Gastrocnemius medialis (tissue), 4 donors: ENCODE results near the gene C11orf71. TPM values are rescaled to one million over a fixed set of nuclear protein-coding genes. Genes with fewer than 3 reads are reported as not detected.

Experiments
- ATAC-seq, 2 donors: fragments of 150-250 bp; one replicate each; pipeline ENCODE4 v1.9.1; 2016
- DNase-seq, 2 donors: peaks; one replicate each; pipeline ENCODE4 v3.0.0-alpha.2; 2019
- H3K27ac ChIP-seq, 4 donors: fragments of 200-600 bp; sonication (generic); 1 replicate in 1 of 4; 2 replicates in 3 of 4; pipeline ENCODE4 v1.5.1; 2016 to 2018; ENCODE audit warnings: mild to moderate bottlenecking in 2 of 4, moderate library complexity in 1 of 4
- H3K27me3 ChIP-seq, 3 donors: fragments of 200-600 bp; sonication (generic) in 2 of 3; 1 replicate in 1 of 3; 2 replicates in 2 of 3; pipeline versions ENCODE4 v1.5.1 to v1.6.0; 2016 to 2019; ENCODE audit warnings: mild to moderate bottlenecking in 1 of 3, moderate library complexity in 1 of 3
- H3K36me3 ChIP-seq, 2 donors: fragments of 200-600 bp; sonication (generic) in 1 of 2; one replicate each; pipeline ENCODE4 v1.5.1; 2017 to 2018
- H3K4me1 ChIP-seq, 2 donors: fragments of 200-600 bp; sonication (generic) in 1 of 2; one replicate each; pipeline ENCODE4 v1.5.1; 2016 to 2017; ENCODE audit warnings: mild to moderate bottlenecking in 2 of 2
- H3K4me3 ChIP-seq, 4 donors: fragments of 200-600 bp; sonication (generic) in 3 of 4; 1 replicate in 1 of 4; 2 replicates in 3 of 4; pipeline ENCODE4 v1.5.1; 2016 to 2019; ENCODE audit warnings: mild to moderate bottlenecking in 2 of 4
- H3K9me3 ChIP-seq, 3 donors: fragments of 200-600 bp; sonication (generic) in 2 of 3; 1 replicate in 1 of 3; 2 replicates in 2 of 3; pipeline ENCODE4 v1.5.1; 2016 to 2019
- POLR2A ChIP-seq, 2 donors: fragments of 450-650 bp; IDR thresholded peaks; one replicate each; pipeline ENCODE4 v1.6.1; 2017; ENCODE audit warnings: antibody characterized with exemption in 2 of 2, mild to moderate bottlenecking in 2 of 2, moderate library complexity in 2 of 2
- in situ Hi-C, 4 donors: fragments of 200-750 bp; cut with MboI; loops; one replicate each; pipeline versions ENCODE4 v1.15.0 to v1.8.0; 2017; ENCODE audit warnings: low sequenced_read_pairs in 4 of 4
- intact Hi-C: fragments of 100-400 bp; cut with DNase I; formaldehyde crosslinking; loops from one replicate; pipeline ENCODE4 v1.15.1; 2023; ENCODE audit warnings: low total_unique reads
- total RNA-seq, 4 donors: library from RNA; depleted of rRNA; stranded (reverse); fragments of >200 nt; gene quantifications; one replicate each; pipeline versions ENCODE4 v1.1.0 to v1.2.3, GENCODE V29; 2016
- TF ChIP-seq, protein P1 (sequence below), 5 experiments: fragments of 450-650 bp in 3 of 5; fragments of 200-600 bp in 2 of 5; sonication (generic) in 2 of 5; IDR thresholded peaks in 4 of 5; conservative IDR thresholded peaks in 1 of 5; 1 replicate in 4 of 5; 2 replicates in 1 of 5; pipeline ENCODE4 v1.5.1; 2016 to 2019; ENCODE audit warnings: antibody characterized with exemption in 5 of 5, mild to moderate bottlenecking in 3 of 5, moderate library complexity in 3 of 5

C11orf71 gene
- total RNA-seq, 4 donors from 2014 or later = 3.4 to 18.0 (median 8.7) TPM

DNA sequence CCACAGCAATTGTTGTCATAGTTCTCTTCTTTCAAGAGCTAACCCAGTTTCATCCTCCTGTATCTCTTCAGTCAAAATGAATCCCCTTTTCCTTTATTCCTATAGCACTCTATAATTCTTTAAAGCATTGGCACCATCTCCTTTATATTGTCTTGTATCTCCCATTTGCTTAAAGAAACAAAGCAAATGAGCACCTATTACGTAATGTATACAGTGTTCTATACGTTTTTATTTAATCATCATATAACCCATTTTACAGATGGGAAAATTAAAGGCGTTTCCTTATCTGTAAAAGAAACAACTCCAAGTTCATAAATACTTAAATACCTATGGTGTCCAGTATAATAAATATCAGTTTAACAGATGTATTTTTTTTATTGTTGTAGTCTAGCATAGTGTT is 32.6 kb upstream of the C11orf71 start:
- ATAC-seq = no peak
- in situ Hi-C loops (loop anchor here in 1 of 4 donors (10.0 kb wide), 1 partner anchor 88 kb away; no protein-coding TSS in a partner anchor), intact Hi-C loops (no loop called here)
- Histone ChIP-seq H3K4me1 (no peaks in the 10 kb centered on the region), H3K27me3 (no peaks in the 10 kb centered on the region), H3K9me3 (no peaks in the 10 kb centered on the region), H3K36me3 (no peaks in the 10 kb centered on the region), H3K27ac (no peak overlapping the region), H3K4me3 (no peak overlapping the region)
- no peak for DNase-seq
- TF ChIP-seq, protein P1, sequence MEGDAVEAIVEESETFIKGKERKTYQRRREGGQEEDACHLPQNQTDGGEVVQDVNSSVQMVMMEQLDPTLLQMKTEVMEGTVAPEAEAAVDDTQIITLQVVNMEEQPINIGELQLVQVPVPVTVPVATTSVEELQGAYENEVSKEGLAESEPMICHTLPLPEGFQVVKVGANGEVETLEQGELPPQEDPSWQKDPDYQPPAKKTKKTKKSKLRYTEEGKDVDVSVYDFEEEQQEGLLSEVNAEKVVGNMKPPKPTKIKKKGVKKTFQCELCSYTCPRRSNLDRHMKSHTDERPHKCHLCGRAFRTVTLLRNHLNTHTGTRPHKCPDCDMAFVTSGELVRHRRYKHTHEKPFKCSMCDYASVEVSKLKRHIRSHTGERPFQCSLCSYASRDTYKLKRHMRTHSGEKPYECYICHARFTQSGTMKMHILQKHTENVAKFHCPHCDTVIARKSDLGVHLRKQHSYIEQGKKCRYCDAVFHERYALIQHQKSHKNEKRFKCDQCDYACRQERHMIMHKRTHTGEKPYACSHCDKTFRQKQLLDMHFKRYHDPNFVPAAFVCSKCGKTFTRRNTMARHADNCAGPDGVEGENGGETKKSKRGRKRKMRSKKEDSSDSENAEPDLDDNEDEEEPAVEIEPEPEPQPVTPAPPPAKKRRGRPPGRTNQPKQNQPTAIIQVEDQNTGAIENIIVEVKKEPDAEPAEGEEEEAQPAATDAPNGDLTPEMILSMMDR (IDR thresholded peaks at IDR 0.05 in 4 of 5, conservative IDR thresholded peaks at IDR 0.05 in 1 of 5) = no peak
- TF ChIP-seq POLR2A (IDR thresholded peaks at IDR 0.05) = no peak

DNA sequence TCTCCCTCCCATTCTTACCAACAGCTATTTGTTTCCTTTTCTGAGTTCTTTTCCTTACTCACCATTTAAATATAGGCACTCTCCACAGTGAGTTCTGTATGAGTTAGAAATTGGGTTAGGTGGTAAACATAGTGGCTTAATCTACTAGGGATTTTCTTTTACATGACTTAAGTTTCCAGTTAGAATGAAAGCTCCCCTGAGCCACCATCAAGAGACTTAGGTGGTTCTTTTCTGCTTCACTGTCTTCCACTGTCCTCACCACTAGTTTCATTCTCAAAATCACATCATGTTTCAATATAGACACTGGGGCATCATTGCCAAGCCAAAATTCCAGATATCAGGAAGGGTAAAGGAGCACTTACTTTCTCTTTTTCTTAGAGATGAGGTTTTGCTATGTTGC is 30.0 kb upstream of the C11orf71 start:
- intact Hi-C loops = no loop called here
- H3K9me3 ChIP-seq = no peaks in the 10 kb centered on the region
- peaks cover 0 to 2% of the 10 kb centered on the region in 2 donors for H3K36me3 ChIP-seq
- TF ChIP-seq, protein P1 (IDR thresholded peaks at IDR 0.05 in 4 of 5, conservative IDR thresholded peaks at IDR 0.05 in 1 of 5) = no peak
- no peak for TF ChIP-seq POLR2A (IDR thresholded peaks at IDR 0.05)
- no peaks in the 10 kb centered on the region for H3K4me1 ChIP-seq
- ATAC-seq (no peak), DNase-seq (no peak)
- in situ Hi-C loops = loop anchor here in 1 of 4 donors (10.0 kb wide), 1 partner anchor 85 kb away; no protein-coding TSS in a partner anchor
- no peak overlapping the region for H3K4me3 ChIP-seq
- no peak overlapping the region for H3K27ac ChIP-seq
- H3K27me3 ChIP-seq = no peaks in the 10 kb centered on the region

DNA sequence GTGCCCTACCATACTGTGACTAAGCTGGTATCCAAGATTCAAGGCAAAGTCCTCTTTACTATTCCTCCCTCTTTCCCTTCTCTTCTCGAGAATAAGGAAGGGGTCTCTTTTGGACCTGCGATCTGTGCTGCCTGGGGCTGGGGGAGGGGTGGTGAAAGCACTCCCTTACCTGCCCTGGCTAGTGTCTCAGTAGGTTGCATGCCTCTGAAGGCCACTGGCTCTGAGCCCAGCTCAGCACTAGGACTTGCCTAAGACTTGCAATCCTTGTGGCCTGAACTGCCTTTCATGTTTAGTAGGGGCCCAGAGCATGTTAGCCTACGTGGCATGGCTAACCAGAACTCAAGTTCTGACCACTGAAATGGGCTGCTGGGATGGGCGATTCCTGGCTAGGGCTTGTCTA is 26.0 kb upstream of the C11orf71 start:
- H3K36me3 ChIP-seq = peaks cover 0 to 3% of the 10 kb centered on the region in 2 donors
- no peak overlapping the region for H3K27ac ChIP-seq
- H3K4me1 ChIP-seq = no peaks in the 10 kb centered on the region
- ATAC-seq (no peak), DNase-seq (no peak)
- TF ChIP-seq, protein P1 (IDR thresholded peaks at IDR 0.05 in 4 of 5, conservative IDR thresholded peaks at IDR 0.05 in 1 of 5) = no peak
- in situ Hi-C loops (no loop called here), intact Hi-C loops (no loop called here)
- H3K4me3 ChIP-seq = no peak overlapping the region
- no peaks in the 10 kb centered on the region for H3K9me3 ChIP-seq
- H3K27me3 ChIP-seq = no peaks in the 10 kb centered on the region

DNA sequence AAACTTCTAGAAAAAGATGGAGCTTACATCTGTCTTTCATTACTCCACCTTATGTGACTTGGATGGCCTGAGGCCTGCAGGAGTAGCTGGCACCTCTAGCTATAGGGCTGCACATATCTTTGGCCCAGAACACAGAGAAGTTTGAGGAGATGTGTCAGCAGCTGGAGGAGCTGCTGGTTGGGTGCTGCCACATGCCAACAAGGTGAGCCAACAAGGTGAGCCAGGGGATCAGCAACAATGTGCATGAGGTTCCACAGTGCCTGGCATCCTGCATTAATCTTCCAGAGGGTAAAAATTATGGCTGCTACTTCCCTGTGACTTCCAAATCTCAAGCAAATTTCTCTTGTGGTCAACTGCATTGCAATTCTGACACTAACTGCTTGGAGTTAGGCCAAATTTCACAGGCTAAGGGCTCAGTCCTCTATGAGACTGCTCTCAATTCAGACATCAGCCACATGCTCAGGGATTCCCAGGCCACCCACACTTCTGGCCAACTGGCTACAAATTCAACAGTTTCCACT is 16.2 kb upstream of the C11orf71 start:
- intact Hi-C loops = no loop called here
- in situ Hi-C loops = no loop called here
- Histone ChIP-seq H3K9me3 (no peaks in the 10 kb centered on the region), H3K27me3 (no peaks in the 10 kb centered on the region), H3K4me3 (no peak overlapping the region), H3K36me3 (peaks cover 0 to 15% of the 10 kb centered on the region in 2 donors), H3K27ac (no peak overlapping the region), H3K4me1 (no peaks in the 10 kb centered on the region)
- no peak for TF ChIP-seq POLR2A (IDR thresholded peaks at IDR 0.05)
- TF ChIP-seq, protein P1 (IDR thresholded peaks at IDR 0.05 in 4 of 5, conservative IDR thresholded peaks at IDR 0.05 in 1 of 5) = no peak
- ATAC-seq (no peak), DNase-seq (no peak)

DNA sequence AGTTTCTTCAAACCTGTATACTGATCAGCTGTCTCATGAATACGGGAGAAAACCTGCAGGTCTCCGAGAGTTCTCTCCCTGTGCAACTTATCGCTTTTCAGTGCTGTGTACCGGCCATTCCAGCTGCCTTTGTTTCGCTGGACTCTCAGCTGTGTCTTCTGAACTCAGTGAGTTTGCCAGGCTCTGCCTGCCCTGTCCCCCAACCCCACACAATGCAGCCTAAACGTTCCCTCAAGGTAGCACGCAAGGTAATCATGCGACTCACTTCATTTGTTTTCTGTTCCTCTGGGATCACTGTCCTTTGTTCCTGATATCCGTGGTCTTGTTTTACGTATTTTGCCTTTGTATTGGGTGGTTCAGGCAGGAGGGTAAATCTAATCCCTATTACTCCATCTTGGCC is 13.6 kb upstream of the C11orf71 start:
- in situ Hi-C loops = no loop called here
- peaks cover 0 to 31% of the 10 kb centered on the region in 2 donors for H3K36me3 ChIP-seq
- H3K4me3 ChIP-seq = no peak overlapping the region
- H3K27me3 ChIP-seq = no peaks in the 10 kb centered on the region
- intact Hi-C loops = no loop called here
- no peak overlapping the region for H3K27ac ChIP-seq
- no peaks in the 10 kb centered on the region for H3K9me3 ChIP-seq
- TF ChIP-seq POLR2A (IDR thresholded peaks at IDR 0.05) = no peak
- TF ChIP-seq, protein P1 (IDR thresholded peaks at IDR 0.05 in 4 of 5, conservative IDR thresholded peaks at IDR 0.05 in 1 of 5) = no peak
- ATAC-seq (no peak), DNase-seq (no peak)
- no peaks in the 10 kb centered on the region for H3K4me1 ChIP-seq
